EH (cell line): ENCODE data around the gene SEPHS1.
"Not testable (repeated sequence)": the region's sequence is repeated elsewhere in the genome, so short reads cannot be mapped to it uniquely, and the experiment has no call there.

Experiments
- DNase-seq: peaks from one replicate; pipeline ENCODE4 v3.0.0-alpha.2; 2015; ENCODE audit warnings: low read depth

SEPHS1 gene, protein sequence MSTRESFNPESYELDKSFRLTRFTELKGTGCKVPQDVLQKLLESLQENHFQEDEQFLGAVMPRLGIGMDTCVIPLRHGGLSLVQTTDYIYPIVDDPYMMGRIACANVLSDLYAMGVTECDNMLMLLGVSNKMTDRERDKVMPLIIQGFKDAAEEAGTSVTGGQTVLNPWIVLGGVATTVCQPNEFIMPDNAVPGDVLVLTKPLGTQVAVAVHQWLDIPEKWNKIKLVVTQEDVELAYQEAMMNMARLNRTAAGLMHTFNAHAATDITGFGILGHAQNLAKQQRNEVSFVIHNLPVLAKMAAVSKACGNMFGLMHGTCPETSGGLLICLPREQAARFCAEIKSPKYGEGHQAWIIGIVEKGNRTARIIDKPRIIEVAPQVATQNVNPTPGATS

DNA sequence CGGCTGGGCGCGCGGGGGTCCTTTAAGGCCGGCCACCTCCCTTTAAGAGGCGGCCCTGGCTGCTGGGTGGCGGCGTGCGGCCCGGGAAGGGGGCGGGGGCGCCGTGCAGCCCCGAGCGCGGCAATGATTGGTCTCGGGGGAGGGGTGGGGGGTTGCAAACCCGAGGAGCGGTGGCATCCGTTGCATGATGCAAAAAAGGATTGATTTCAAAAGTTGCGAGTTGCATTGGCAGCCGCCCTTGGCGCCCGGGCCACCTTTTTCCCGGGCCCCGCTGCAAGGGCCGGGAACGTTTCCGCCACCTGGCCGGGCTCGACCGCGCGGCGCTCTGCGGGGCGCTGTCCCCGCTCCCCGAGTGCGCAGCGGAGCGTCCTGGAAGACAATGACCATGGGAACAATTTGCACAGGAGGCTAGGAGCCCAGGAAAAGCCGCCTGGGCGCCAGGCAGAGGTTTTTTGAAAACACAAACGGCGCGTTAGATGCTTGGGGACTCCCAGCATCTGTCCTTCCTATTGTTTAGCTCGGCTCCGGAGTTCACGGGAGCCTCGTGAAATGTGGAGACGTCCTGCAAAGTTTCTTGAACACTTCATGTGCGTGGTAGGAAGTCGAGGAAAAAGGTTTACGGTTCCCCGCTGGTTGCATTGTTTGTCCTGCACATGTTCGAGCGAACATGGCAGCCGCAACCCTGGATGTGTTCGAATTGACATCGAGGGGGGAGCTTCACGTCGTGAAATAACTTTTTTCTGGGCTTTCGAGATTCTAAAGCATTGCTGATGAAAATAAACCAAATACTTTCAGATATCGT, at the start of gene SEPHS1:
TSS of gene SEPHS1 (minus strand) at position 78 of the 802 bp plus-strand sequence. CDS start 3,343 bp downstream, outside the sequence.
- DNase-seq = peak; percentile 75

DNA sequence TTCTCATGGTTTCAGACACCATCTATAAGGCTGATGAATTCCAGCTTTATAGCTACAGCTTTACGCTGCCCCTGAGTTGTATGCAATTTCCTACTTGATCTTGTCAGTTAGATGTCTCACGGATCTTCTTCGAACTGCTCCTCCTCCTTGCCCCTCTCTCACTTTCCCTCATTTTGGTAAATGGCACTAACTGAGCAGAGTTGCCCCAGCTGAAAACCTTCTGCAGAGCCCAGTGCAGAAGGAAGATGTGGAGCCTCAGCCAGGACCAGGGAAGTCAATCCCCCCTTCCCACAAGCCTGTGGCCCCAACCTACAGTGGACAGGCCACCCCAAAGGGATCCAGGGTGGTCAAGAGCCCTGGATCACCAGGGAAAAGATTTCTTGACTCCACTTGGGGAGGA, 49.0 kb upstream of the SEPHS1 start:
- DNase-seq = no peak

- DNase-seq = no peak
These were observed 48.3 kb upstream of the SEPHS1 start for GRCh38 chr10:13396369-13396768.

GRCh38 chr10:13395540-13395939, 47.4 kb upstream of the SEPHS1 start:
- no peak for DNase-seq

DNA sequence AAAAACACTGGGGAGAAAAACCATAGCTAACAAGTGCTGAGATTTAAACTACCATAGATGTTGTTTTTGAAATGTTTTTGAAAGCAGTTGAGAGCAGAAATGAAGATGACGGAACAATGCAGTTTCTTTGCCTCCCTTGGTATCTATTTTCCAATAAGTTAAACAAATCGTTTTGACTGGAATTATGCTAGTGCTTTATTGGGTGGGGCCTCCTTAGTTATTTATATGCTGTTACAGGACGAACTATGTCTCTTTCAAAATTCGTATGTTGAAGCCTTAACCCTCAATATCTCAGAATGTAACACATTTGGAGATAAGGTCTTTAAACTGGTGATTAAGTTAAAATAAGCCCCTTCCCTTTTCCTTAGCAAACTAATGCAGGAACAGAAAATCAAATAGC, 45.5 kb upstream of the SEPHS1 start:
- DNase-seq = no peak

DNA sequence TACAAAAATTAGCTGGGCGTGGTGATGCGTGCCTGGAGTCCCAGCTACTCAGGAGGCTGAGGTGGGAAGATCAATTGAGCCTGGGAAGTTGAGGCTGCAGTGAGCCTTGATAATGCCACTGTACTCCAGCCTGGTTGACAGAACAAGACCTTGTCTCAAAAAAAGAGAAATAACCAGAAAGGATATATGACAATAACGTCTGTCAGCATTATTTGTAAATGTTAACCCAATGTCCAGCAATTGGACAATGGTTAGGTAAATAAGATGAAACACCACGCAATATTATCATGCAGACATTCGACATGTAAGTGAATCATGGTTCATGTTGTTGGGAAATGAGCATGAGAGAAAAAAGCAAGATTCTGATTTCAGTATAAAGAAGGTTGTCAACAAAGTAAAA, 44.6 kb upstream of the SEPHS1 start:
- DNase-seq = no peak

DNA sequence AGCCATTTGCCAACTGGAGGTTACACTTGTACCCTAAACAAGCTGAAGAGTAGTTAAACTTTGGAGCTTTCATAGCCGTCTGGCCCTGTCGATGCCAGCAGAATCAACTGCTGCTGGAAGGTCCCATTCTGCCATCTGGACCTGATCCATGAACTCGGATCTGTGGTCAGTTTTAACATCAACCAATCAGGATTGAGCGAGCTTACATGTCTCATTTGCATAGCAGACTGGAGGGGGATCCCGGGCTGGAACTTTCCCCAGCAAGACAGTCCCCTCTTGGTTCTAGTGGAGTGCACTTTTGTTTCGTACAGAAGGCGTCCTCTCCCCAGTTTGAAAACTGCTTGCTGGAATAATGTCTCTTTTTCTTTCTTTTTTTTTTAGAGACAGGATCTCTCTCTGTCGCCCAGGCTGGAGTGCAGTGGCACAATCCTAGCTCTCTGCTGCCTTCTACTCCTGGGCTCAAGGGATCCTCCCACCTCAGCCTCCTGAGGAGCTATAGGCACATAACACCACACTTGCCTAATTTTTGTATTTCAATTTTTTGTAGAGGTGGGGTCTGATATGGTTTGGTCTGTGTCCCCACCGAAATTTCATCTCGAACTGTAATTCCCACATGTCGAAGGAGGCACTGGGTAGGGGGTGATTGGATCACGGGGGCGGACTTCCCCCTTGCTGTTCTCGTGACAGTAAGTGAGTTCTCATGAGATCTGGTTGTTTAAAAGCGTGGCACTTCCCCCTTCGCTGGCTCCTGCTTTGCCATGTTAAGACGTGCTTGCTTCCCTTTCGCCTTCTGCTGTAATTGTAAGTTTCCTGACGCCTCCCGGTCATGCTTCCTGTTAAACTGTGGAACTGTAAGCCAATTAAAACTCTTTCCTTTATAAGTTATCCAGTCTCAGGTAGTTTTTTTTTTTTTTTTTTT, 42.8 kb upstream of the SEPHS1 start:
- peak; percentile 30 for DNase-seq

- no peak for DNase-seq
These were observed 40.6 kb upstream of the SEPHS1 start for GRCh38 chr10:13388478-13389230.

GRCh38 chr10:13386021-13386420, 37.9 kb upstream of the SEPHS1 start:
- DNase-seq = no peak

DNA sequence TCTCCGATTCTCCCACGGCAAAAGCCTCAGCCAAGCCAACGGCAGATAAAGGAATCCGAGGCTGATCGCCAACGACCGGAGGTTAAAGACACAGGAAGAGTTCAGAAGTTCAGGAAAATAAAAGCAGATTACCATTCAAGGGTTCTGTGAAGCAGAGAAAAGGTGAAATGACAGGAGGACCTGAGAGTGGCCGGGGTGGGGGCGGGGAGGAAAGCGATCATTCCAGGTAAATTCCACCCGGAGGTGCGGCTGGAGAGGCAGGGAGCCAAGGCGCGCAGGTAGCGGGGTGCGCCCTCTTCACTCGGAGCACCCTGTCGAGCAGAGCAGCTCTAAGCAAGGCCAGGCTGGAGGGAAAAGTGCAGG, 35.3 kb upstream of the SEPHS1 start:
- DNase-seq = no peak

- DNase-seq = no peak
These were observed 34.8 kb upstream of the SEPHS1 start for GRCh38 chr10:13382703-13383398.

- not testable (repeated sequence) for DNase-seq
These were observed 31.0 kb upstream of the SEPHS1 start for GRCh38 chr10:13379061-13379460.

DNA sequence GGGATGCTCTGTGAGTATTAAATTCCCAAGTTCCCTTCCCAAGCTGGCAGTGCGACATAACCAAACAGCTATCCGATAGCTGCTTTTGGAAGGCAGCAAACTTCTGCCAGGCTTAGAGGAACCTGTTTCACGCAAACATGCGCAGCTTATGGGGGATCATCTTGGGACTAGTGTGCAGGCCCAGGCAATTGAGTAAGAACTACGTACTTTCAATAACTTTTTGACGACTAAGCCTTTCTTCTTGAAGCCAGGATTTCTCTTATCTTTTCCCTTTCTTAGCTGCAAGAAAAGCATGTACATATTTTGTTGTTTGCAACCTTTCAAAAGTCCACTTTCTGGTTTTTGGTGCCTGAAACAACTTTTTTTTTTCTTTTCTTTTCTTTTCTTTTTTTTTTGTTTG, 28.7 kb upstream of the SEPHS1 start:
- DNase-seq = no peak

DNA sequence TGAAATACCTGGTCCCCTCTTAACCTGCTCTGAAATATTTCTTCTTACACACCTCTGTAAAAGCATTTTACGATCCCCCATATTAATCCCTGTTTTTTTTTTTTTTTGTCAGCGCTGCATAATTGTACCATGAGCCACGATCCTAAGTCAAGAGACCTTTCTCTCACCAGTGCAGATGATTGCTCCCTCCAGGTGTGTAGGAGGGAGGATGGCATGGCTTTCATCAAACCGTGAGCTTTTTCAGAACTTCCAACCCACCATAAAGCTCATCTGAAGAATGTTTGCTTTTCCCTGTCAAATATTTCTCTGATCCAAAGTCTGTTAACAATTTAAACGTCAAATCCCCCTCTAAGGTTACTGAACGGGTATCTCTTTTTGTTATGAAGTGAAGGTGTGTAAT, 28.2 kb upstream of the SEPHS1 start:
- no peak for DNase-seq

- no peak for DNase-seq
These were observed 27.7 kb upstream of the SEPHS1 start for GRCh38 chr10:13375791-13376190.

DNA sequence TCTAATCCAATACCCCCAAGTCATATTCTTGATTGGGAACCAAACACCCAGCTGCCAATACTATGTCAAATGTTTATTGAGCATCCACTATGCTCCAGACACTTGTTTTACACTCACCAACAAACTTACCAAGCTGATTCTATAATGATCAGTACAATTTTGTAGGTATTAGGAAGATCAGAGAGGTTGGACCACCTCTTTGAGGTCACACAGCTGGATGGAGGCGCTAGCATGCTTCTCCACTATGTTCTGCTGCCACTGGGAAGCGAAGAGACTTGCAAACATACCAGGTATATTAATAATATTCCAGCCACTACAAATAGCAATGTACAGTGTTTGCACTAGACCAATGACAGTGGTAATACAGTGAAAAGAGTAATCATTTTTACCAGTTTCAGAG, 25.6 kb upstream of the SEPHS1 start:
- no peak for DNase-seq

DNA sequence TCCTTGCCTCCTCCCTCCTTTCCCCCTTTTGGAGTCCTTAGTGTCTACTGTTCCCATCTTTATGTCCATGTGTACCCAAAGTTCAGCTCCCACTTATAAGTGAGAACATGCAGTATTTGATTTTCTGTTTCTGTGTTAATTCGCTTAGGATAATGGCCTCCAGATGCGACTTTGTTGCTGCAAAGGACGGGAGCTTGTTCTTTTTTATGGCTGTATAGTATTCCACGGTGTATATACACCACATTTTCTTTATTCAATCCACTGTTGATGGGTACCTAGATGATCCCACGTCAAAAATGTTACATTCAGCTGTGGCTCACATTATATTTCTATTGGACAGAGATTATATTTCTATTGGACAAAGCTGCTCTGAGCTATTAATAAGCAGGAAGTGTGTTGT, 24.4 kb upstream of the SEPHS1 start:
- DNase-seq = no peak

DNA sequence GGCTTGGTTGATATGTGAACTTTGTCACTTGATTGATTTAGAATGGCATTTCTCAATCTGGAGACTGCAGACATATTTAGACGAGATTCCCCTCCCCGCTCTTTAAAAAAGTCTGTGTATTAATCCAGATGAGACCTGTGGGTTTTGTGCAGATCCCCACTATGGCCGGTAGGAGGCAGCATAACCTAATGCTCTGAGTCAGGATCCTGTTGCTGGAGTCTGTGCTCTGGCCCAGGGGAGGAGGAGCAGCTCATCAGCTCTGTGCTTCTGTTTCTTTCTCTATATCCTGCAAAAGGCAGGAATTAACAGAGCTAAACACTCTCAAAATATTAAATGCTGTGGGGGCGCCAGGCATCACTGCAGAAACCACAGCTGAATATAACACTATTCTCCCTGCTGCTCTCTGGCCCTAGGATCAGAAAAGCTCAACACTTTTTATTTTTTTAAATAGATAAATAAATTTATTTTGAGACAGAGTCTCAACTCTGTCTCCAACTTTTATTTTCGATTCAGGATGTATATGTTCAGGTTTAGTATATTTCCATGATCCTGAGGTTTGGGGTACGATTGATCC, 23.9 kb upstream of the SEPHS1 start:
- DNase-seq = peak; percentile 86

- DNase-seq = no peak
These were observed 18.8 kb upstream of the SEPHS1 start for GRCh38 chr10:13366891-13367290.

DNA sequence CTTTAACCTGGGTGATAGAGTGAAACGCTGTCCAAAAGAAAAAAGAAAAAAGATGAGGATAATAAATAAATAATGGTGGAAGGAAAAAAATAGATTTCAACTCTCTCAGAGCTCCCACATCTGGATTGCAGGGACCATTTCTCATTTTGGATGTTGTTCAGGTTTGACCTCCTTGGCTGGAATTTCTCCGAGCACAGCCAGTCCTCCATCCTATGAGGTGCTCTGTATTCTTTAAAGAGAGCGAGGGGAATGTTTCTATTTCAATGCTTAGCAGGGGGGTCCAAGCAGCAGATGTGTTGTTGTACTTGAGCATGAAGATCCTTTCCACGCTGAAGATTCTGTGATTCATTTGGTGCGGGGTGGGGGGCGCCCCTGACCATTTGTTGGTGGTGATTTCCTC, 17.7 kb upstream of the SEPHS1 start:
- DNase-seq = no peak

DNA sequence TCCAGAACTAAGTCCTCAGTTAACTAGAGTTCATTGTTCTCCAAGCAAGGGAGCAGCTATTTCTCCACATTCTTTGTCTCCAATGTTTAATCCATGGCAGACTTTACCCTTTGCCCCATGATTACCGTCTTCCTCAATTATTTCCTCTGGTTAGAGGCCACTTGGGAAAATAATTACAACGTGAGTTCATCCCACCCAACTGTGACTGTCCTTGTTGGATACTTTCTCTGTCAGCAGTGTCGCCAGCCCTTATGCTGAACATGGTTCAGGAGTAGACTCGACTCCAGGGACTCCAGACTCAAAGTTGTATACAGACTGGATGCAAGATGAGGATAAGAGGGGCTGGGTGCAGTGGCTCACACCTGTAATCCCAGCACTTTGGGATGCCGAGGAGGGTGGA, 17.1 kb upstream of the SEPHS1 start:
- peak; percentile 3 for DNase-seq
